Measurements from ENCODE around the gene GRAP2.

The GRAP2 gene

GRCh38 chr22:40004836-40005235 is 104.0 kb downstream of the GRAP2 start:
- TF ChIP-seq MAX (IDR thresholded peaks at IDR 0.05; ENCODE audit: low read depth, low read length) (no peak), CTCF (IDR thresholded peaks at IDR 0.05; ENCODE audit: low read depth, low read length) (no peak), POLR2A (IDR thresholded peaks at IDR 0.05; ENCODE audit: extremely low read depth, insufficient read length) (no peak), MYC (IDR thresholded peaks at IDR 0.05; ENCODE audit: low read depth, low read length) (no peak)
- no peak for DNase-seq (ENCODE audit: low read depth)
- H3K4me3 ChIP-seq (ENCODE audit: low read depth, low read length), result no peak overlapping the region

DNA sequence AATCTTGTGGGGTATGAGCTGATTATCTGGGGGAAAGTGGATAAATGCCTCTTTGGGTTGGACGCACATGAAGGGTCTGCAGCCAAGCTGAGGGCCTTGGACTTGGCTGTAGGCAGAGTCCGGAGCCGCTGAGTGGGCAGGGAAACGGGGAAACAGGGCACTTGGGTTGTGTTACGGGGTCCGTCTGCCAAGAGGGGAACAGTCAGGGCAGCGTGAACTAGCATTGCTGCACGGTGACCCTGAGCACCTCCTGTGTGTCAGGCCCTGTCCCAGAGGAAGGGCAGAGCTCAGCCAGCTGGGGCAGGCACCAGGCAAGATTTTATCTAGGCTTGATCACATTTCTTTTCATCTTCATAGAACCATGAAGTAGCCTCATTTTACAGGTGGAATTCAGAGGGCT is 105.8 kb downstream of the GRAP2 start:
- DNase-seq (ENCODE audit: low read depth), result peak; percentile 10
- H3K4me3 ChIP-seq (ENCODE audit: low read depth, low read length), result no peak overlapping the region
- TF ChIP-seq CTCF (IDR thresholded peaks at IDR 0.05; ENCODE audit: low read depth, low read length) (no peak), MYC (IDR thresholded peaks at IDR 0.05; ENCODE audit: low read depth, low read length) (no peak), MAX (IDR thresholded peaks at IDR 0.05; ENCODE audit: low read depth, low read length) (no peak), POLR2A (IDR thresholded peaks at IDR 0.05; ENCODE audit: extremely low read depth, insufficient read length) (no peak)

DNA sequence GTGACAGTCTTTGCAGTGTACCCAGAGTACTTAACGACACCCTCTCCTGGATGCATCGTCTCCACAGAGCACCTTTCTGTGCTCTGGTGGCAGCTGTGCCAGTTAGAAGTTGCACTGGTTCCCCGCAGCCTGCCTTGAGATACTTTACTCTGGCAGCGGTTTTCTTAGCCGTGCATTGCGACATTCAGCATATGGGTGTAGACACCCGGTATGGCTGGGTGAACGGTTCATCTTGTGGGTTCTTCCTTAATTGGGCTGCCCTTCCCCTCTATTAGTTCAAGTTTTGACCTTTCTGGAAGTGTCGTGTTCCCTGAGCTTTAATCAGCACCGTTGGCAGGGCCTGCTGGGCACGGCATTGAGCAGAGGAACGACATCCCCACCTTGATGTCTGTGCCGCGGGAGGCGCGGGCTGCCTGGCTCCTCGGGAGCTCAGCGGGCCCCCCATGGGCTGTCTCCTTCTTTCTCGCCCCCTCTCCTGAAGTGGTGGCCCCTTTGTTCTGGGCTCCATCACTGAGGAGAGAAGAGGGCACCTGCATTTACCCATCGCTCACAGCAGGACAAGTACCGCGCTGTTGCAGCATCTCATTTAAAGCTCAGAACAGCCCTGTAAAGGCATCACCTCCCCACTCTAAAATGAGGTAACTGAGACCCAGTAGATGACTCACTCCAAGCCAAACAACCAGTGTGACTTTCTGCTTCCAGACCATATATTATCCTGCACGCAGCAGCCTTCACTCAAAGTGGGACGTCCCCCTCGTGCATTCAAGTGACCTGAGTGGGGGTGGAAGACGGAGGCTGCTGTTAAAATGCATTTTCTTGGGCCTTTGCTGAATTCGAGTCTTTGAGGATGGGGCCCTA is 107.2 kb downstream of the GRAP2 start:
- H3K4me3 ChIP-seq (ENCODE audit: low read depth, low read length), result no peak overlapping the region
- DNase-seq (ENCODE audit: low read depth), result peak; percentile 90

DNA sequence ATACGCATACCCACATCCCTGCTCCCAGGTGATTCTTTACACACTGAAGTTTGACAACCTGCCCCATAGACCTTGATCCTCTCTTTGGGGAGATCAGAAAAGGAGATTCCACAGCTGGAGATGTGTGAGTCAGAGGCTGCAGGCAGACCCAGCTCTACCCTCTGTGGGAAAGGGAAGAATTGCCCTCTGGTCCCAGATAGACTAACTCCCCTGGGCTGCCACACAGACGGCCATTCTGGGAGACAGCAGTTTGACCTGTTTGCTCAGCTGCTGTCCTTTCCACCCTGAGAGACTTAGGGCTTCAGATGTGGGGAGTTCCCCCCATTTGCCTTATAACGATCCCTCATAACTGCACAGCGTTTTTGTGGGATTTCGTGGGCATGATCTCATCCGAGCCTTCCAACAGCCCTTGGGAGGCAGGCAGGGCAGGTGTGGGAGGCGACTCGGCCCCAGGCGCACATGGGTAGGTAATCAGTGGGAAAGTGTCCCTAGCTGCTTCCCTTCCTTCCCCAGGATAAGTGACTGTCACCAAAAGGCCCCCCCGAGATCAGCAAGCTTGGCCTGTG is 107.9 kb downstream of the GRAP2 start:
- TF ChIP-seq CTCF (IDR thresholded peaks at IDR 0.05; ENCODE audit: low read depth, low read length) (no peak), MYC (IDR thresholded peaks at IDR 0.05; ENCODE audit: low read depth, low read length) (no peak), POLR2A (IDR thresholded peaks at IDR 0.05; ENCODE audit: extremely low read depth, insufficient read length) (no peak), MAX (IDR thresholded peaks at IDR 0.05; ENCODE audit: low read depth, low read length) (no peak)
- no peak overlapping the region for H3K4me3 ChIP-seq (ENCODE audit: low read depth, low read length)
- no peak for DNase-seq (ENCODE audit: low read depth)

More for the DNA sequence above, 107.2 kb downstream of the GRAP2 start:
- TF ChIP-seq POLR2A (IDR thresholded peaks at IDR 0.05; ENCODE audit: extremely low read depth, insufficient read length), result no peak
- no peak for TF ChIP-seq MYC (IDR thresholded peaks at IDR 0.05; ENCODE audit: low read depth, low read length)
- TF ChIP-seq MAX (IDR thresholded peaks at IDR 0.05; ENCODE audit: low read depth, low read length), result no peak
- no peak for TF ChIP-seq CTCF (IDR thresholded peaks at IDR 0.05; ENCODE audit: low read depth, low read length)

DNA sequence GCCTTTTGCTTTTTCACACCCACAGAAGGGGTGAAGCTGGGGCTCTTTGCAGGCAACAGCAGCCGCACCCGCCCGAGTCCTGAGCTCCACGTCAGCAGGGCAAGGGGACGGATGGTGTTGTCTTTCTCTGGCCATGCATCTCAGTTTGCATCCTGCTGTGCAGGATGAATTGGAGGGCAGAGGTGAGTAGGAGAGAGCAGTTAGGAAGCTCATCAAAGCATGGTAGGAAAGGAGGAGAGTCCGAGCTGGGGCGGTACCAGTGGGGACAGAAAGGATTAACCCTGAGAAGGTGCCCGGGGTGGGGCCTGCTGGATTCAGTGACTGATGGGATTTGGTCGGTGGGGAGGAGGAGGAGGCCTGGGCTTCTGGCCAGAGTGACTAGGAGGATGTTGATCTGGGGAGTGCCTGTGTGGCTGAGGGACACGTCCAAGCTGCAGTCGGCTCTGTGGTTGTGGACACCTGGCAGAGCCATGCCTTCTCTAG is 108.4 kb downstream of the GRAP2 start:
- no peak for TF ChIP-seq POLR2A (IDR thresholded peaks at IDR 0.05; ENCODE audit: extremely low read depth, insufficient read length)
- no peak for TF ChIP-seq MAX (IDR thresholded peaks at IDR 0.05; ENCODE audit: low read depth, low read length)
- no peak for TF ChIP-seq MYC (IDR thresholded peaks at IDR 0.05; ENCODE audit: low read depth, low read length)
- no peak for TF ChIP-seq CTCF (IDR thresholded peaks at IDR 0.05; ENCODE audit: low read depth, low read length)
- H3K4me3 ChIP-seq (ENCODE audit: low read depth, low read length), result no peak overlapping the region
- DNase-seq (ENCODE audit: low read depth), result no peak
